Occipital lobe (tissue), 2 donors: ENCODE measurements around the gene PSG1. TPM values are rescaled to one million over a fixed set of nuclear protein-coding genes. Genes with fewer than 3 reads are reported as not detected.
"Not testable (repeated sequence)": the region's sequence is repeated elsewhere in the genome, so short reads cannot be mapped to it uniquely, and the experiment has no call there.

Experiments
- DNase-seq: peaks from one replicate; lab custom pipeline; 2025; lab: John Stamatoyannopoulos, UW
- total RNA-seq: library from RNA; depleted of rRNA; stranded (reverse); fragments of >200 nt; gene quantifications from one replicate; pipeline ENCODE4 v1.2.3, GENCODE V29; 2014

Gene PSG1
- total RNA-seq, 1 donor from 2014 or later: not detected

DNA sequence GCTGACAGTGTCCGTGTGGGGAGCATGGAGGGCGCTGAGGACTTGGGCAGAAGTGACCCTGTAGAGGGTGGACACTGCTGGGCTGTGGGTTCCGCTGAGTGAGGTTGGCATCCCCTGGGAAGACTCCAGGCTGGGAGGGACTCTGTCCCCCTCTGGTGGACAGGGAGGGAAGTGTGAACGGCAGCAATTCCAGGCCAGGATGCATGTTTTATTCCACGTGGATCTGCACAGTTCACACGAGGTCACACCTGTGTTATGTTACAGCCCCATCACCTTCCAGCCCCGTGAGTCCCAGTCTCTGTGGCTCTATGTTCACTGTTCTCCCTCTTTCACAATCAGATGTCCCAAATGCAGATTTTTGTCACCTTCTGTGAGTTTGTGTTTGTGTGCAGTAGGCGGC, 1.8 kb upstream of the PSG1 start:
- not testable (repeated sequence) for DNase-seq

DNA sequence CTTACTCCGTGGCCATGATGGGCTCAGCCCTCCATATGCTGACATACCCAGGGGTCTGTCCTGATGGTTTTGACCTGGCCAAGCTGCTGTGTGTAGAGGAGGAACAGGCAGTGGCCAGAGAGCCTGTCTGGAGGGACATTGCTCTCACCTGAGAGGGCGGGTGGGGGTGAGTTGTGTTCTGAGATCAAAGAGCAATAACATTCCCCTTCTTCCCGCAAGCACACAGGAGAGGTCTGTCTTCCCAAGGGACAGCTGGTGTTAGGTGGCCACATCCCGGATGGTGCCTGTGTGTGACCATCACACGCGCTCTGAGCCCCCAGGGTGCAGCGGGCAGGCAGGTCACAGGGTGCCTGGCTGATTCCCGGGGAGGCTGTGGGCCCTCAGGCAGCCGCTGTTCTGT, 1.1 kb upstream of the PSG1 start:
- DNase-seq: not testable (repeated sequence)

GRCh38 chr19:42876596-42876995, 2.9 kb downstream of the PSG1 start:
- not testable (repeated sequence) for DNase-seq

DNA sequence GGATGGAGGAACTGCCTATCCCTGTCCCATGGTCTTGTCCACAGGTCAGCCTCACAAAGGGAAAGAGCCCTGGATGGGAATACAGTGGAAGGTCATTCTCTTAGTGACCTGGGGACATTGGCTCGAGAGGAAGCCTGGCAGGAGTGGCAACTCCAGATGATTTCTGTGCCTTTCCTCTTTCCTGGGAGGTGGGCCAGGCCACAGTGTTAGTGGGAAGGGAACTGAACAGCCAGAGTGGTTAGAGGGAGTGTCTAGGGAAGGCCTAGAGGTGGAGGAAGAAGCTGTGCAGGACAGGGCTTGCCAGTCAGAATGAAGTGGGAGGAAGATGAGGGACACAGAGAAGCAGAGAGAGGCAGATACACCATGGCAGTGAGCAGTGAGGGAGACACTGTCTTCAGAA, 3.6 kb downstream of the PSG1 start:
- DNase-seq: not testable (repeated sequence)

DNA sequence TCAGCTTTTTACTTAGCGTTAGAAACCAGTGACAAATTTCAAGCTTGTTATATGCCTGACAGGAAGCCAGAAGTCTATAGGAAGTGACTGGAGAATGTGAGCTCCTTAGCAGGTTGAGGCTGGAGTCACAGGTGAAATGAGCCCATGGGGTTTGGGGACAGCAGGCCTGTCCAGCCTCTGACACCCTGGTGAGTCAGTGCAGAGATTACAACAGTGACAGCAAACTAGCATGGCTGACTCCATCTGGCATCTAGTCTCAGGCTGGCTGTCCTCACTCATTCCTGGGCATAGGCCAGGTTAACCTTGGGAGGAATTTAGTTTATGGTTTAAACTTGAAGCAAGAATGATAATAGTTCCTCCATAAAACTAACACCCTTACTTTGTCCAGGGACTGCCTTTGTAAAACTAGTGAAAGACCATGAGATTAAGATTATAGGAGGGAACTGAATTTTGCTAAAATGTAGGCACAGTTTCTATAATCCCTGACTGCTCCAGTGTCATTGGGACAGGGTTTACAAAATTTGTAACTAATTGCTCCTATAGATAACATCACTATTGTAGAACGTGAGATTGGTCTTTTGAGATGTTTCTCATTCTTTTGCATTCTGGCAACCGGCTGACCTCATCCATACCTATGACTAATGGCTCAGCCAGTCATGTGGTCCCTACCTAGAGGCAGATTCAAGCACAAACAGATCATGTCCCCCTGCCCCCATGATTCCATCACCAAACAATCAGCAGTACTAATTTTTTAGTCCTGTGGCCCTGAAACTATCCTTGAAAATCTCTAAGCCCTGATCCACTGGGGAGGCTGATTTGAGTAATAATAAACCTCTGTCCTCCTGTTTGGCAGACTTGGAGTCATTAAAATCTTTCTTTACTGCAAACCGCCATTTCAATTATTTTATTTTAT, 4.4 kb downstream of the PSG1 start:
- DNase-seq: not testable (repeated sequence)

DNA sequence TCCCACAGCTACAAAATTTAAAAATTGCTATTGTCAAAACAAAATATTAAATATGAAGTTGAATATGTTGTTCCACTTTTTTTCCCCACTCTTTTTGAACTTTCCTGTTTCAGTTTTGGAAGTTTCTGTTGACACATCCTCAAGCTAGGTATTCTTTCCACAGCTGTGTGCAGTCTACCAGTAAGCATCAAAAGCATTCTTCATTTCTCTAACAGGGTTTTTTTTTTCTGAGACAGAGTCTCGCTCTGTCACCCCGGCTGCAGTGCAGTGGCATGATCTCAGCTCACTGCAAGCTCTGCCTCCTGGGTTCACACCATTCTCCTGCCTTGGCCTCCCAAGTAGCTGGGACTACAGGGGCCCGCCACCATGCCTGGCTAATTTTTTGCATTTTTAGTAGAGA, 5.4 kb downstream of the PSG1 start:
- DNase-seq: not testable (repeated sequence)

DNA sequence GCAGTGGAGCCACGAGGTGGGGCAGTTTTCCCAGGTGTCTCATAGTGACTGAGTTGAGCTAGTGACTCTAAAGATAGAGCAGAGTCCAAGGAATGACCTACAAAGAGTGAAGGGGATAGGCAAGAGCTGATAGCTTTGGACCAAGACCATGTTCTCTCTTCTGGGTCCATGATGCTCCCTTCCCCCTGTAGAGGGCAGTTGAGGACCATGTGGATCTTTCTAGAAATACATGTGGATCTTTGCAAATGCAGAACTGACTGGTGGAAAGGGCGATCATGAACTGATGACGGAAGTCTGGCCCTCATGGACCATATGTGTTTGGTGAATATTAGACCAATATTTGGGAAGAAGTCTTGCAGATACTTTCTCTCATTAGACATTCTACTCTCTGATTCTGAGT, 6.9 kb downstream of the PSG1 start:
- DNase-seq: no peak

- no peak for DNase-seq
These were observed 22.0 kb downstream of the PSG1 start for GRCh38 chr19:42857544-42857867.

DNA sequence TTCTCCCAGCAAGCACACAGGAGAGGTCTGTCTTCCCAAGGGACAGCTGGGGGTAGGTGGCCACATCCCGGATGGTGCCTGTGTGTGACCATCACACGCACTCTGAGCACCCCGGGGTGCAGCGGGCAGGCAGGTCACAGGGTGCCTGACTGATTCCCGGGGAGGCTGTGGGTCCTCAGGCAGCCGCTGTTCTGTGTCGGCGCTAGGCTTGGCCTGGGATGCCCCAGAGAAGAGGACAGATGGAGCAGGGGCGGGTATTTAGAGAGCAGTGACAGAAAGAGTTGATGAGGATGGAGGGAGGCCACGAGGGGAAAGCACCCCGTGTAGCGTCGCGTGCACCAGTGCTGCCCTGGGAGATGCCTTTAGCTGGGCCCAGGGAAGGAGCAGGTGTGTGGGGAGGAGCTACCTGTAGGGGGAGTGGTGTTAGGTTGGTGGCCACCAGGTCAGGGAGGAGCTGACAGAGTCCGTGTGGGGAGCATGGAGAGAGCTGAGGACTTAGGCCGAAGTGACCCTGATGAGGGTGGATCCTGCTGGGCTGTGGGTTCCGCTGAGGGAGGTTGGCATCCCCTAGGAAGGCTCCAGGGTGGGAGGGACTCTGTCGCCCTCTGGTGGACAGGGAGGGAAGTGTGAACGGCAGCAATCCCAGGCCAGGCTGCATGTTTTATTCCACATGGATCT, 22.5 kb downstream of the PSG1 start:
- DNase-seq: not testable (repeated sequence)

GRCh38 chr19:42854745-42855144, 24.8 kb downstream of the PSG1 start:
- not testable (repeated sequence) for DNase-seq

DNA sequence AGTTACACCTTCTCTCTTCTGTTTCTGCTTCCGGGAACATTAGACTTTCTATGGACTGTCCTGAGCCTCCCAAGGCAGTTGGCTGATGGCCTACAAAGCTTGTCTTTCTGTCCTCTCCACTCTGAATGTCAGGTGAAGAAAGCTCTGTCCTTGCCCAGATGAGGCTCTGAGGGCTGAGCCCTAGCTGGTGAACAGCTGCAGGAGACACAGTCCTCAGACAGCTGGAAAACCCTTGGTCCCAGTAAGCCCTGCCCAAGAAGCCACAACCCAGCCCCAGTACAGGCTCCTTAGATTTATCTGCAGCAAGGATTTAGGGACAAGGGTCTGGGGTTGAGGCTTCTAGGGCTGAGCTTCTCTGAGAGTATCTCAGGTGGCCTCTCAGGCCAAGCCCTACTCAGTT, 26.3 kb downstream of the PSG1 start:
- DNase-seq: not testable (repeated sequence)

DNA sequence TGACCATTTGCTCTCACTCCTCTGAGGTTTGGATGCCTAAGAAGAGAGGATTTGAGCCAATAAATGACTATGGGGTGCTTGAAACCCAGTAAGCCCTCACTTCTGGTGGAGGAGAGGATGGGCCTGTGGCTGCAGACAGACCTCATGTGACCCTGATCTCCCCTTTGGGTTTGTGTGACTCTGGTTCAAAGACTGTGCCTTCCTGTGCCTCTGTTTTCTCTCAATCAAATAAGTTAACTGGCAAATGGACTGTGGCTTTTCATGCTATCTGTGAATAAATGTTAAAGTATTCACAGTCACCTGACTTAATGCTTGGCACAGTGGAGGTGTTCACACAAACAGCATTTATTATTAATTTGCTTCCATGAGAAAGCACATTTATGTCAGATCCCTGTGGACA, 26.7 kb downstream of the PSG1 start:
- DNase-seq: not testable (repeated sequence)

- DNase-seq: not testable (repeated sequence)
These were observed 27.7 kb downstream of the PSG1 start for GRCh38 chr19:42851718-42852280.

- DNase-seq: no peak
These were observed 28.4 kb downstream of the PSG1 start for GRCh38 chr19:42850981-42851717.

DNA sequence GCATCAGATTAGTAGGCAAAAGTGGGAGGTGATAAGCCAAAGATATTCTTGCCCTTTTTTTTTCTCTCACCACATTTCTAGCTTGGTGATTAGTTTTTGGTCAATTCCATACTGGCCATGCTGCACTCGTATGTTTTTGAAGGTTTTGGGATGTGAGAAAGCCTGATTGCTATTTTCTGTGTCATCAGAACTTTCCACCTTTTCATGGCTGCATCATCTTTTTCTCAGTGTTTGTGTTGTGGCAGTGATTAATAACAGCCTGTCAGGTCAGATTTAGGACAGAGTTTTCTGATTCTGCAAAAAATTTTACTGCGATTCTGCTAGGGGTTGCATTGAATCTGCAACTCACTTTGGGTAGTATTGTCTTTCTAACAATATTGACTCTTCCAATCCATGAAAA, 32.9 kb downstream of the PSG1 start:
- no peak for DNase-seq

GRCh38 chr19:42843631-42844030, 35.9 kb downstream of the PSG1 start:
- not testable (repeated sequence) for DNase-seq

- DNase-seq: not testable (repeated sequence)
These were observed 46.6 kb downstream of the PSG1 start for GRCh38 chr19:42832746-42833442.

DNA sequence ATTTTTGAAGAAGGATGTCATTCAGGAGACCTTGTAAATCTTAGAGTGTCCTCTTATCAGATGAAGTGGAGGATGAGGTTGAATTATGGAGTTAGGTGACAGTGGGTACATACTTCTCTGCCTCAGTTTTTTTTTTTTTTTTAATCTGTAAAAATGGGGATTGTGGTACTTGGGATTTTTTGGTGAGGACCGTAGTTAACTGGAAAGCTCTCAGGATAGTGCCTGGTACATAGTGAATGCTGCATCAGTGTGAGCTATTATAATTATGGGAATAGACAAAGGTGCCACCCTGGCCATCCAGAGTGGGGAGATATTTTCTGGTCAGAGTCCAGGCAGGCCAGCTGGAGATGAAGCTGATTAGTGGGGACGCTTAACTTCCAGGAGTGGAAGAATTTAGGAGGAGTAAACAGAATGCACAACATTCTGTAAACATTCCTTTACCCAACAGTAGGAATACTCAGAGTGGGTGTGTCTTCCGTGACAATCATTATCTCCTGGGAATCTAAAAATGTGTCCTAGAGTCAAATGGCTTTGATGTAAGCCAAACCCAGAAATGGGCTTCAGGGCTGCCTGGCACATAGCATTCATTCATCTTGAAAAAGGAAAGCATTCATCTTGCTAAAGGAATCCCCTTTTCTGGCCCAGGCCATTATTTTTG, 47.4 kb downstream of the PSG1 start:
- DNase-seq: not testable (repeated sequence)

- DNase-seq: no peak
These were observed 48.1 kb downstream of the PSG1 start for GRCh38 chr19:42831221-42832019.
